Lung (tissue), 12 donors: Measurements from ENCODE around the gene MYO3B. TPM values are rescaled to one million over a fixed set of nuclear protein-coding genes. Genes with fewer than 3 reads are reported as not detected.
"Not testable (repeated sequence)": the region's sequence is repeated elsewhere in the genome, so short reads cannot be mapped to it uniquely, and the experiment has no call there.

ENCODE experiments used
- ATAC-seq: fragments of 200-7000 bp; cut with Tn5 transposase; one replicate; pipeline ENCODE4 v1.9.1; 2020; ENCODE audit warnings: moderate number of reproducible peaks; ENCODE audit not compliant: insufficient read depth, low FRiP score
- DNase-seq, 3 donors: peaks; one replicate each; pipeline ENCODE4 v3.0.0-alpha.2; 2013 to 2017
- H3K27ac ChIP-seq, 2 donors: one replicate each; pipeline ENCODE4 v1.5.1; 2013; ENCODE audit warnings: mild to moderate bottlenecking in 2 of 2, moderate library complexity in 2 of 2, control low read depth in 1 of 2, inconsistent platforms in 1 of 2, low read depth in 1 of 2, low read length in 1 of 2
- H3K27me3 ChIP-seq, 3 donors: one replicate each; pipeline ENCODE4 v1.5.1; 2013; ENCODE audit warnings: low read length in 2 of 3; ENCODE audit not compliant: control insufficient read depth in 3 of 3, insufficient read depth in 3 of 3
- H3K36me3 ChIP-seq, 4 donors: one replicate each; pipeline ENCODE4 v1.5.1; 2013; ENCODE audit warnings: low read length in 4 of 4, mild to moderate bottlenecking in 1 of 4, moderate library complexity in 1 of 4; ENCODE audit not compliant: control insufficient read depth in 4 of 4, insufficient read depth in 4 of 4
- H3K4me1 ChIP-seq, 5 donors: one replicate each; pipeline ENCODE4 v1.5.1; 2013; ENCODE audit warnings: low read length in 5 of 5, mild to moderate bottlenecking in 2 of 5, moderate library complexity in 1 of 5; ENCODE audit not compliant: control insufficient read depth in 5 of 5, insufficient read depth in 5 of 5
- H3K4me3 ChIP-seq: one replicate; pipeline ENCODE4 v1.5.1; 2013; ENCODE audit warnings: mild to moderate bottlenecking, control low read depth, moderate library complexity
- H3K9ac ChIP-seq, 2 donors: one replicate each; pipeline ENCODE4 v1.5.1; 2013; ENCODE audit warnings: low read length in 2 of 2, control low read depth in 1 of 2; ENCODE audit not compliant: insufficient read depth in 1 of 2
- H3K9me3 ChIP-seq, 4 donors: one replicate each; pipeline ENCODE4 v1.5.1; 2013; ENCODE audit warnings: low read length in 3 of 4, mild to moderate bottlenecking in 1 of 4, moderate library complexity in 1 of 4; ENCODE audit not compliant: control insufficient read depth in 4 of 4, insufficient read depth in 3 of 4
- CTCF ChIP-seq: IDR thresholded peaks from 2 replicates; pipeline ENCODE4 v1.5.1; 2012; ENCODE audit warnings: mild to moderate bottlenecking; ENCODE audit errors: control extremely low read depth, extremely low read depth
- WGBS, 2 donors: extraction: QIAGEN DNeasy Blood & Tissue Kit; methylation state at CpG; one replicate each; pipeline ENCODE4 v1.1.7; 2013; 5-methylcytosine and 5-hydroxymethylcytosine counted together
- polyA plus RNA-seq, 2 donors: library from polyadenylated mRNA; stranded (reverse); fragments of 200-250 nt; gene quantifications; one replicate each; pipeline ENCODE4 v1.2.1, GENCODE V29; 2013
- total RNA-seq, 2 donors: library from RNA; depleted of rRNA in 1 of 2; stranded (reverse); fragments of >200 nt in 1 of 2; gene quantifications; one replicate each; pipeline ENCODE4 v1.2.1, GENCODE V29; 2014 to 2021
- donor health status: control.
- donor health status: control.
- donor health status: Bipolar disorder and iron deficiency.
- donor health status: healthy.
- donor health status: DM: yes; HTN: yes; CAD: no.

Gene MYO3B
- total and polyA plus RNA-seq, 4 donors, result 0.03 to 0.82 (median 0.05) TPM; not detected in 1

DNA sequence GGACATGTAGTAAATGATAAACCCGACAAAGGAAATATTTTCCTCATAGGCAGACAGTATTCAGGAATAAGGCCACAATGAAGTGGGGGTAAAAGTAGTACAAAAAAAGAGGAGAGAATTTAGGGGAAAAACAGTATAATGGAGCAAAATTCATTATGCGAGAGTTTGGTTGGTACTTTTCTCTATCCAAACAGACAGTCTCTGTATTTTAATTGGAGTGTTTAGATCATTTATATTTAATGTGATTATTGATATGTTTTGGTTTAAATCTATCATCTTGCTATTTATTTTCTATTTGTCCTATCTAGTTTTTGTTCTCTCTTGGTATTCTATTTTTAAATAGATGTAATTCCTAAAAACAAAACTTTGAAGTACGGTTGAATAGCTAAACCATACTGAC is 366.9 kb downstream of the MYO3B start:
- TF ChIP-seq CTCF, result no peak
- 96 to 97% methylated on average over 3 of the region's 3 CpGs for WGBS, 2 donors
- Histone ChIP-seq H3K9ac (no peak overlapping the region), H3K27me3 (no peaks in the 10 kb centered on the region), H3K27ac (no peak overlapping the region), H3K4me1 (no peaks in the 10 kb centered on the region), H3K9me3 (peaks cover 0 to 3% (median 0%) of the 10 kb centered on the region in 4 donors), H3K36me3 (no peaks in the 10 kb centered on the region), H3K4me3 (no peak overlapping the region)
- no peak for ATAC-seq
- DNase-seq, result no peak

DNA sequence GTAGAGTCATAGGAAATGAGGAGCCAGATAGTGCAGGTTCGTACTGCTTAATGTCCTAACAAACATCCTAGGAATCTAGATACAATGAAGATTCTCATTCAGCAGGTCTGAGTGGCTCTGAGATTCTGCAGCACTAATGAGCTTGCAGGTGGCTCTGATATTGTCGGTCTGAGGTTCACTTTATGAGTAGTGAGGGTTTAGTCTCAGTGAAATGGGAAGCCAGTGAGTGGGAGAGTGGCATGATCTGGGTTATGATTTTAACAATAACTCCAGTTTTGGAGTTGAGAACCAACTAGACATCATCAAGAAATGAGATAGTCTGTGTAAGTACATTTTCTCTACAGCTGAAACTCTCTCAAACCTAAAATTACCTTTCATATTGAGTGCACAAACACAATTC is 370.4 kb downstream of the MYO3B start:
- ATAC-seq (no peak), DNase-seq (no peak)
- TF ChIP-seq CTCF, result no peak
- H3K27ac ChIP-seq, result no peak overlapping the region
- no peak overlapping the region for H3K9ac ChIP-seq
- H3K4me3 ChIP-seq, result no peak overlapping the region
- no peaks in the 10 kb centered on the region for H3K27me3 ChIP-seq
- no peaks in the 10 kb centered on the region for H3K36me3 ChIP-seq
- peaks cover 0 to 7% (median 3%) of the 10 kb centered on the region in 4 donors for H3K9me3 ChIP-seq
- 91% methylated on average over 2 of the region's 2 CpGs for WGBS, 2 donors
- H3K4me1 ChIP-seq, result no peaks in the 10 kb centered on the region

DNA sequence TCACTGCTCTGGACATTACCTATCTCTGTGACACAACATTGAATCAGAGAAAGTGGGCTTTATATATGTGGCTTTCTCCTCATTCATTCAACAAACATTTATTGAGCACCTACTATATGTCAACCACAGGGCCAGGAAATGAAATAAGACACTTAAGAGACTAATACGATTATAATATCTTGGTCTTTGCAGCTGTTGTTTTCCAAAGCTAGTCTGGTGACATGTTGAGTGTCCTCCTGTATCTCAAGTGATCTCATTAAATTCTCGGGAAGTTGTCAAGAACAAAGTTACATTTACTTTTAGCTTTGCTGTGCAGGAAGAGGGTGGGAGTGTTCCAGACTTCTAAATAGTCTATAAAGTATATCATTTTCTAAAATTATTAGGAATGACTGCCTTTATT is 372.6 kb downstream of the MYO3B start:
- Histone ChIP-seq H3K4me3 (no peak overlapping the region), H3K27me3 (no peaks in the 10 kb centered on the region), H3K9me3 (peaks cover 0 to 7% (median 1%) of the 10 kb centered on the region in 4 donors), H3K36me3 (no peaks in the 10 kb centered on the region), H3K4me1 (no peaks in the 10 kb centered on the region), H3K27ac (no peak overlapping the region), H3K9ac (no peak overlapping the region)
- 67 to 82% methylated on average over 2 of the region's 2 CpGs for WGBS, 2 donors
- no peak for TF ChIP-seq CTCF
- no peak for DNase-seq
- ATAC-seq, result no peak

- H3K36me3 ChIP-seq, H3K9me3 ChIP-seq, H3K9ac ChIP-seq, H3K27ac ChIP-seq, DNase-seq, H3K27me3 ChIP-seq, H3K4me1 ChIP-seq, H3K4me3 ChIP-seq, ATAC-seq: not testable (repeated sequence)
These were observed 374.0 kb downstream of the MYO3B start for GRCh38 chr2:170551899-170552298.
